Mucosa of rectum (tissue), 2 donors: ENCODE data around the gene SLC1A2.

ENCODE experiments used
- H3K27ac ChIP-seq, 2 donors: one replicate each; pipeline ENCODE4 v1.7.0; 2013; ENCODE audit warnings: inconsistent platforms in 2 of 2, low read depth in 2 of 2, low read length in 2 of 2
- H3K27me3 ChIP-seq, 2 donors: one replicate each; pipeline ENCODE4 v1.7.0; 2013; ENCODE audit warnings: low read length in 2 of 2; ENCODE audit not compliant: control insufficient read depth in 2 of 2, insufficient read depth in 2 of 2
- H3K36me3 ChIP-seq, 2 donors: one replicate each; pipeline ENCODE4 v1.7.0; 2013; ENCODE audit warnings: low read length in 2 of 2; ENCODE audit not compliant: control insufficient read depth in 2 of 2, insufficient read depth in 2 of 2
- H3K4me1 ChIP-seq, 2 donors: one replicate each; pipeline ENCODE4 v1.7.0; 2013; ENCODE audit warnings: low read length in 2 of 2, mild to moderate bottlenecking in 1 of 2; ENCODE audit not compliant: control insufficient read depth in 2 of 2, insufficient read depth in 2 of 2
- H3K4me3 ChIP-seq, 2 donors: one replicate each; pipeline ENCODE4 v1.7.0; 2013; ENCODE audit warnings: low read length in 2 of 2
- H3K9ac ChIP-seq, 2 donors: one replicate each; pipeline ENCODE4 v1.7.0; 2013; ENCODE audit warnings: low read length in 2 of 2, low read depth in 1 of 2, mild to moderate bottlenecking in 1 of 2
- H3K9me3 ChIP-seq, 2 donors: one replicate each; pipeline ENCODE4 v1.7.0; 2013; ENCODE audit warnings: low read length in 2 of 2; ENCODE audit not compliant: control insufficient read depth in 2 of 2
- donor health status: healthy.
- donor health status: Normal muscosa, but diverticular disease.

SLC1A2 gene

GRCh38 chr11:35204614-35205013 is 214.7 kb downstream of the SLC1A2 start:
- H3K9ac ChIP-seq, result no peak overlapping the region
- no peaks in the 10 kb centered on the region for H3K9me3 ChIP-seq
- no peaks in the 10 kb centered on the region for H3K4me1 ChIP-seq
- no peaks in the 10 kb centered on the region for H3K27me3 ChIP-seq
- no peak overlapping the region for H3K4me3 ChIP-seq
- H3K36me3 ChIP-seq, result peaks cover 28 to 38% of the 10 kb centered on the region in 2 donors
- no peak overlapping the region for H3K27ac ChIP-seq
